Measurements from ENCODE around the gene HLCS. TPM values are rescaled to one million over a fixed set of nuclear protein-coding genes. Genes with fewer than 3 reads are reported as not detected.

Gene HLCS
- total RNA-seq, 1 donor, result 11.0 TPM

Small RNA genes within 50 kb of the gene (small RNA-seq; reads per million reads assigned to genes)
- gene RF00019 (not detected), gene RNA5SP491 (not detected)

Other genes starting within 250 kb of the HLCS start
- under 0.01 TPM for gene RIPPLY3, start 40.0 kb upstream of the HLCS start, total RNA-seq
- 5.7 TPM for gene PIGP, start 106.4 kb upstream of the HLCS start, total RNA-seq
- 80.2 TPM for gene TTC3, start 106.6 kb upstream of the HLCS start, total RNA-seq

Measured in hematopoietic multipotent progenitor cell (in vitro differentiated cells).